ENCODE results near the gene ARHGAP19. TPM values are rescaled to one million over a fixed set of nuclear protein-coding genes. Genes with fewer than 3 reads are reported as not detected.

Gene ARHGAP19
- total RNA-seq, 3 donors from 2014 or later, result 6.4 to 34.4 (median 14.4) TPM

DNA sequence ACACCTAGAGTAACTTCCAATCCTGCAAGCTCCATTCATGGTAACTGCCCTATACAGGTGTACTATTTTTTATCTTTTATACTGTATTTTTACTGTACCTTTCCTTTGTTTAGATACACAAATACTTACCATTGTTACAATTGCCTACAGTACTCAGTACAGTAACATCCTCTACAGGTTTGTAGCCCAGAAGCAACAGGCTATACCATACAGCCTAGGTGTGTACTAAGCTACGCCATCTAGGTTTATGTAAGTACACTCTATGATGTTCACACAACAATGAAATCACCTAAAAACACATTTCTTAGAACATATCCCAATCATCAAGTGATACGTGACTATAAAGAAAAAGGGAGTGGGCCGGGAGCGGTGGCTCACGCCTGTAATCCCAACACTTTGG, 53.6 kb downstream of the ARHGAP19 start:
- Histone ChIP-seq H3K4me1 (no peaks in the 10 kb centered on the region), H3K27ac (no peak overlapping the region), H3K27me3 (no peaks in the 10 kb centered on the region), H3K36me3 (no peaks in the 10 kb centered on the region), H3K4me3 (no peak overlapping the region), H3K9me3 (no peaks in the 10 kb centered on the region)
- no peak for DNase-seq (ENCODE audit: low spot score in 2 of 2)
- intact Hi-C loops (cut with DNase I; ENCODE audit: low total_unique reads), result no loop called here
- TF ChIP-seq, protein P1, sequence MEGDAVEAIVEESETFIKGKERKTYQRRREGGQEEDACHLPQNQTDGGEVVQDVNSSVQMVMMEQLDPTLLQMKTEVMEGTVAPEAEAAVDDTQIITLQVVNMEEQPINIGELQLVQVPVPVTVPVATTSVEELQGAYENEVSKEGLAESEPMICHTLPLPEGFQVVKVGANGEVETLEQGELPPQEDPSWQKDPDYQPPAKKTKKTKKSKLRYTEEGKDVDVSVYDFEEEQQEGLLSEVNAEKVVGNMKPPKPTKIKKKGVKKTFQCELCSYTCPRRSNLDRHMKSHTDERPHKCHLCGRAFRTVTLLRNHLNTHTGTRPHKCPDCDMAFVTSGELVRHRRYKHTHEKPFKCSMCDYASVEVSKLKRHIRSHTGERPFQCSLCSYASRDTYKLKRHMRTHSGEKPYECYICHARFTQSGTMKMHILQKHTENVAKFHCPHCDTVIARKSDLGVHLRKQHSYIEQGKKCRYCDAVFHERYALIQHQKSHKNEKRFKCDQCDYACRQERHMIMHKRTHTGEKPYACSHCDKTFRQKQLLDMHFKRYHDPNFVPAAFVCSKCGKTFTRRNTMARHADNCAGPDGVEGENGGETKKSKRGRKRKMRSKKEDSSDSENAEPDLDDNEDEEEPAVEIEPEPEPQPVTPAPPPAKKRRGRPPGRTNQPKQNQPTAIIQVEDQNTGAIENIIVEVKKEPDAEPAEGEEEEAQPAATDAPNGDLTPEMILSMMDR (IDR thresholded peaks at IDR 0.05), result no peak
- TF ChIP-seq POLR2AphosphoS5 (IDR thresholded peaks at IDR 0.05) (no peak), POLR2A (IDR thresholded peaks at IDR 0.05) (no peak)

DNA sequence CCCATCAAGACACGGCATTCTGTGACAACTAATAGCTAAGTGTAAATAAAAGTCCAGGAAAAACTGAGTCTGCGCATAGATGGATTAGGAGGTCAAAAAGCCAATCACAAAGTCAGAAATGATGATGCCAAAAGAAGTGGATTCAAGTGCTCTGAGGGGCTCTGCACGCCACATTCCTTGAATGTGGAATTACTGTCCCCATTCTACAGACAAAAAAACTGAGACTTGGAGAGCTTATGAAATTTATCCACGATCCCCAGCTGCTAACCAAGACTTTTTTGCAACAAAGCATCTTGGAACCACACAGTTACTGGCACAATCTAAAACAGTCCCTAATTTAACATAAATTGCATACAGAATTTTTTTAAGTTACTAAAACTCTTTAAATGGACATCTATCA, 57.1 kb downstream of the ARHGAP19 start:
- no peaks in the 10 kb centered on the region for H3K36me3 ChIP-seq
- no peak for TF ChIP-seq POLR2AphosphoS5 (IDR thresholded peaks at IDR 0.05)
- TF ChIP-seq, protein P1 (IDR thresholded peaks at IDR 0.05), result no peak
- no peak for TF ChIP-seq POLR2A (IDR thresholded peaks at IDR 0.05)
- H3K4me3 ChIP-seq, result no peak overlapping the region
- H3K27ac ChIP-seq, result no peak overlapping the region
- H3K9me3 ChIP-seq, result no peaks in the 10 kb centered on the region
- DNase-seq (ENCODE audit: low spot score in 2 of 2), result no peak
- H3K4me1 ChIP-seq, result no peaks in the 10 kb centered on the region
- intact Hi-C loops (cut with DNase I; ENCODE audit: low total_unique reads), result no loop called here
- no peaks in the 10 kb centered on the region for H3K27me3 ChIP-seq

DNA sequence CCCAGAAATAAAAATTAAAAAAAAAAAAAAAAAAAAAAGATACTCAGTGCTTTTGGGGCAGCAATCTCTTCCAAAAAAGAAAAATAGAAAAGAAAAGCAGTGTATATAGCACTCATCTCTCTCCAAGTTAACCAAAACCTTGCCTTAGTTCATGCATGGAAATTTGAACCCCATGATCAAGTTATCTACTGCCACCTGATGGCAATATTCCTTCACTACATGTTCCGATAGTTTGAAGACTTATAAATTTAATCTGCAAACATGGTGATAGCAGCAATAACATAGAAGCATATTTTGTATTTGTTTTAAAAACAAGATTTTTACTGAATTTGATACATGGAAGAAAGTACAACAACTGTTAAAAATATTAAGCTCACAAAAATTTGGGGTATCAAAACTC, 58.0 kb downstream of the ARHGAP19 start:
- TF ChIP-seq, protein P1 (IDR thresholded peaks at IDR 0.05), result peak in 1 of 3 donors; percentile 36
- TF ChIP-seq POLR2A (IDR thresholded peaks at IDR 0.05) (no peak), POLR2AphosphoS5 (IDR thresholded peaks at IDR 0.05) (no peak)
- H3K4me1 ChIP-seq, result no peaks in the 10 kb centered on the region
- H3K27ac ChIP-seq, result no peak overlapping the region
- no peak overlapping the region for H3K4me3 ChIP-seq
- H3K27me3 ChIP-seq, result no peaks in the 10 kb centered on the region
- intact Hi-C loops (cut with DNase I; ENCODE audit: low total_unique reads), result no loop called here
- no peaks in the 10 kb centered on the region for H3K9me3 ChIP-seq
- no peaks in the 10 kb centered on the region for H3K36me3 ChIP-seq
- DNase-seq (ENCODE audit: low spot score in 2 of 2), result no peak

GRCh38 chr10:97230146-97230545, 62.3 kb downstream of the ARHGAP19 start:
- intact Hi-C loops (cut with DNase I; ENCODE audit: low total_unique reads), result no loop called here
- H3K4me3 ChIP-seq, result no peak overlapping the region
- H3K9me3 ChIP-seq, result no peaks in the 10 kb centered on the region
- no peaks in the 10 kb centered on the region for H3K36me3 ChIP-seq
- H3K27ac ChIP-seq, result no peak overlapping the region
- TF ChIP-seq, protein P1 (IDR thresholded peaks at IDR 0.05), result no peak
- no peak for TF ChIP-seq POLR2A (IDR thresholded peaks at IDR 0.05)
- no peak for TF ChIP-seq POLR2AphosphoS5 (IDR thresholded peaks at IDR 0.05)
- H3K27me3 ChIP-seq, result no peaks in the 10 kb centered on the region
- H3K4me1 ChIP-seq, result no peaks in the 10 kb centered on the region
- no peak for DNase-seq (ENCODE audit: low spot score in 2 of 2)

GRCh38 chr10:97229322-97230015, 63.0 kb downstream of the ARHGAP19 start:
- no peaks in the 10 kb centered on the region for H3K36me3 ChIP-seq
- no peaks in the 10 kb centered on the region for H3K27me3 ChIP-seq
- no peak overlapping the region for H3K27ac ChIP-seq
- no peaks in the 10 kb centered on the region for H3K9me3 ChIP-seq
- no peak for DNase-seq (ENCODE audit: low spot score in 2 of 2)
- no peaks in the 10 kb centered on the region for H3K4me1 ChIP-seq
- intact Hi-C loops (cut with DNase I; ENCODE audit: low total_unique reads), result no loop called here
- TF ChIP-seq POLR2A (IDR thresholded peaks at IDR 0.05) (no peak), POLR2AphosphoS5 (IDR thresholded peaks at IDR 0.05) (no peak)
- TF ChIP-seq, protein P1 (IDR thresholded peaks at IDR 0.05), result no peak
- H3K4me3 ChIP-seq, result no peak overlapping the region
